Measurements from ENCODE around the gene IFI30. TPM values are rescaled to one million over a fixed set of nuclear protein-coding genes. Genes with fewer than 3 reads are reported as not detected.
"Not testable (repeated sequence)": the region's sequence is repeated elsewhere in the genome, so short reads cannot be mapped to it uniquely, and the experiment has no call there.

IFI30 gene
- total and polyA plus RNA-seq, 2 donors (not counting 3 experiments of a cell fraction or from before 2014, with no cell fraction given) = 1.1 to 1.6 TPM

- intact Hi-C loops (cut with micrococcal nuclease) = no loop called here
- CTCF ChIA-PET = interaction anchor here (1.2 to 1.3 kb wide), 3 partner anchors 10 to 170 kb away, joined by 3 to 7 read pairs (median 4); no protein-coding TSS in a partner anchor
- no peak overlapping the region for H3K4me2 ChIP-seq (ENCODE audit: insufficient read depth, low read length)
Observed at GRCh38 chr19:18158467-18158866, 15.1 kb upstream of the IFI30 start.

GRCh38 chr19:18159059-18159616 lies 14.5 kb upstream of the IFI30 start:
- ChIA-PET CTCF (interaction anchor here (0.7 to 1.5 kb wide), 4 partner anchors 43 to 169 kb away, joined by 3 to 7 read pairs (median 3); no protein-coding TSS in a partner anchor), POLR2A (interaction anchor here (0.6 kb wide), 1 partner anchor 367 kb away, joined by 3 read pairs; no protein-coding TSS in a partner anchor)
- H3K9me3 ChIP-seq (replicated peaks; ENCODE audit: control insufficient read depth, insufficient read depth, low read length); DNase-seq (ENCODE audit: low read depth, low spot score); H3K27me3 ChIP-seq (ENCODE audit: control insufficient read depth in 2 of 2, insufficient read depth in 2 of 2, low read length in 2 of 2); H3K9ac ChIP-seq (replicated peaks; ENCODE audit: extremely low read depth, insufficient read depth, low read length); H3K79me2 ChIP-seq (ENCODE audit: control insufficient read depth, insufficient read depth, low read length); H3K4me3 ChIP-seq (replicated peaks in 1 of 3; ENCODE audit: insufficient read depth in 1 of 3, low read depth in 1 of 3, low read length in 3 of 3); FAIRE-seq; dilution Hi-C loops (cut with MboI; ENCODE audit: extremely low pct_ligation_motif_present, low sequenced_read_pairs); BruUV-seq (replicated peaks); intact Hi-C loops (cut with micrococcal nuclease); H3K27ac ChIP-seq (ENCODE audit: insufficient read depth, low read depth, low read length); H4K20me1 ChIP-seq (replicated peaks; ENCODE audit: control insufficient read depth, extremely low read depth, insufficient read depth, low read length); H3K9me1 ChIP-seq (replicated peaks; ENCODE audit: control insufficient read depth, extremely low read depth, insufficient read depth, low read length); H3K4me2 ChIP-seq (ENCODE audit: insufficient read depth, low read length); H2AFZ ChIP-seq (ENCODE audit: low read depth, low read length): not testable (repeated sequence)
- peaks cover 18% of the 10 kb centered on the region for H3K4me1 ChIP-seq (ENCODE audit: control insufficient read depth, extremely low read depth, insufficient read depth, low read length)
- peaks cover 0 to 26% of the 10 kb centered on the region in 2 experiments for H3K36me3 ChIP-seq (ENCODE audit: control insufficient read depth in 2 of 2, extremely low read depth in 1 of 2, insufficient read depth in 2 of 2, low read length in 2 of 2)

More at GRCh38 chr19:18158467-18158866, 15.1 kb upstream of the IFI30 start:
- dilution Hi-C loops (cut with MboI; ENCODE audit: extremely low pct_ligation_motif_present, low sequenced_read_pairs) = no loop called here
- Histone ChIP-seq H3K4me1 (ENCODE audit: control insufficient read depth, extremely low read depth, insufficient read depth, low read length) (peaks cover 23% of the 10 kb centered on the region), H3K9me1 (replicated peaks; ENCODE audit: control insufficient read depth, extremely low read depth, insufficient read depth, low read length) (no peaks in the 10 kb centered on the region), H3K36me3 (ENCODE audit: control insufficient read depth in 2 of 2, extremely low read depth in 1 of 2, insufficient read depth in 2 of 2, low read length in 2 of 2) (peaks cover 0 to 24% of the 10 kb centered on the region in 2 experiments), H3K79me2 (ENCODE audit: control insufficient read depth, insufficient read depth, low read length) (peaks cover 11% of the 10 kb centered on the region), H3K27me3 (ENCODE audit: control insufficient read depth in 2 of 2, insufficient read depth in 2 of 2, low read length in 2 of 2) (no peaks in the 10 kb centered on the region), H2AFZ (ENCODE audit: low read depth, low read length) (no peak overlapping the region), H3K9ac (replicated peaks; ENCODE audit: extremely low read depth, insufficient read depth, low read length) (no peak overlapping the region), H3K9me3 (replicated peaks; ENCODE audit: control insufficient read depth, insufficient read depth, low read length) (no peaks in the 10 kb centered on the region), H3K4me3 (replicated peaks in 1 of 3; ENCODE audit: insufficient read depth in 1 of 3, low read depth in 1 of 3, low read length in 3 of 3) (no peak overlapping the region), H3K27ac (ENCODE audit: insufficient read depth, low read depth, low read length) (no peak overlapping the region), H4K20me1 (replicated peaks; ENCODE audit: control insufficient read depth, extremely low read depth, insufficient read depth, low read length) (no peaks in the 10 kb centered on the region)
- no TSS peak for BruUV-seq (replicated peaks)
- no peak for TF ChIP-seq MYC (IDR thresholded peaks at IDR 0.05; ENCODE audit: low read depth, low read length)
- no peak for TF ChIP-seq GATA2 (IDR thresholded peaks at IDR 0.05; ENCODE audit: insufficient read depth, insufficient read length, low read depth, low read length)
- no peak for TF ChIP-seq FOS (IDR thresholded peaks at IDR 0.05; ENCODE audit: borderline replicate concordance, insufficient read depth, low read length)
- TF ChIP-seq MAX (IDR thresholded peaks at IDR 0.05; ENCODE audit: insufficient read depth, insufficient read length) = no peak
- FAIRE-seq (no peak), DNase-seq (ENCODE audit: low read depth, low spot score) (no peak)
- POLR2A ChIA-PET = no interaction called here

All from endothelial cell of umbilical vein (primary cell).